GF-D8 (cell line): ENCODE results near the gene FIBIN.
"Not testable (repeated sequence)": the region's sequence is repeated elsewhere in the genome, so short reads cannot be mapped to it uniquely, and the experiment has no call there.

Experiments
- DNase-seq: peaks from one replicate; lab custom pipeline; 2025; lab: John Stamatoyannopoulos, UW

Gene FIBIN

GRCh38 chr11:26993965-26994457, at the start of gene FIBIN:
FIBIN (plus strand) TSS chr11:26994112; CDS start chr11:26994527, 415 bp downstream.
- DNase-seq = no peak

- no peak for DNase-seq
Observed at GRCh38 chr11:26944866-26945664, 48.8 kb upstream of the FIBIN start.

GRCh38 chr11:26946257-26946716, 47.6 kb upstream of the FIBIN start:
- DNase-seq = no peak

GRCh38 chr11:26947379-26947844, 46.5 kb upstream of the FIBIN start:
- DNase-seq = no peak

- no peak for DNase-seq
Observed at GRCh38 chr11:26947904-26948639, 45.8 kb upstream of the FIBIN start.

- DNase-seq = no peak
Observed at GRCh38 chr11:26948881-26949280, 45.0 kb upstream of the FIBIN start.

- no peak for DNase-seq
Observed at GRCh38 chr11:26949846-26950245, 44.1 kb upstream of the FIBIN start.

- DNase-seq = no peak
Observed at GRCh38 chr11:26950260-26950719, 43.6 kb upstream of the FIBIN start.

- DNase-seq = no peak
Observed at GRCh38 chr11:26951809-26952515, 42.0 kb upstream of the FIBIN start.

- DNase-seq = no peak
Observed at GRCh38 chr11:26953770-26954392, 40.0 kb upstream of the FIBIN start.

GRCh38 chr11:26958005-26958701, 35.8 kb upstream of the FIBIN start:
- no peak for DNase-seq

- DNase-seq = no peak
Observed at GRCh38 chr11:26958702-26959049, 35.2 kb upstream of the FIBIN start.

- no peak for DNase-seq
Observed at GRCh38 chr11:26960281-26960680, 33.6 kb upstream of the FIBIN start.

- DNase-seq = no peak
Observed at GRCh38 chr11:26963764-26964163, 30.1 kb upstream of the FIBIN start.

GRCh38 chr11:26964339-26964738, 29.6 kb upstream of the FIBIN start:
- no peak for DNase-seq

GRCh38 chr11:26964847-26965485, 28.9 kb upstream of the FIBIN start:
- DNase-seq = not testable (repeated sequence)

- no peak for DNase-seq
Observed at GRCh38 chr11:26971961-26972360, 22.0 kb upstream of the FIBIN start.

- no peak for DNase-seq
Observed at GRCh38 chr11:26974069-26974783, 19.7 kb upstream of the FIBIN start.

- DNase-seq = no peak
Observed at GRCh38 chr11:26974996-26975395, 18.9 kb upstream of the FIBIN start.

- DNase-seq = no peak
Observed at GRCh38 chr11:26976389-26976788, 17.5 kb upstream of the FIBIN start.
